GM13976 (cell line): Measurements from ENCODE around the gene DENND6B.

Experiments
- DNase-seq: peaks from one replicate; pipeline ENCODE4 v3.0.0; 2012; ENCODE audit warnings: low spot score
- CTCF ChIP-seq: IDR thresholded peaks from 2 replicates; pipeline ENCODE4 v1.5.1; 2012; ENCODE audit warnings: borderline replicate concordance, mild to moderate bottlenecking; ENCODE audit not compliant: insufficient read depth; ENCODE audit errors: extremely low read depth, missing control alignments, control extremely low read depth
- in situ Hi-C: fragments of 300-500 bp; cut with MboI; formaldehyde crosslinking; loops from one replicate; pipeline ENCODE4 v1.12.0; 2022; ENCODE audit warnings: low sequenced_read_pairs, mixed read lengths, inconsistent platforms; ENCODE audit not compliant: unreplicated experiment

Gene DENND6B

GRCh38 chr22:50347157-50347556 is 20.3 kb upstream of the DENND6B start:
- no peak for TF ChIP-seq CTCF
- in situ Hi-C loops = no loop called here

GRCh38 chr22:50346470-50346869 is 19.7 kb upstream of the DENND6B start:
- in situ Hi-C loops = no loop called here
- DNase-seq = no peak
- no peak for TF ChIP-seq CTCF

More at GRCh38 chr22:50347157-50347556, 20.3 kb upstream of the DENND6B start:
- DNase-seq = no peak

GRCh38 chr22:50343541-50343935 is 16.7 kb upstream of the DENND6B start:
- DNase-seq = no peak
- in situ Hi-C loops = no loop called here

GRCh38 chr22:50342651-50343540 is 16.1 kb upstream of the DENND6B start, which contains the start of gene PPP6R2:
PPP6R2 (plus strand) TSS chr22:50343327; CDS start chr22:50393909, 50,582 bp downstream.
- peak; percentile 93 for DNase-seq
- in situ Hi-C loops = no loop called here
- TF ChIP-seq CTCF = no peak

More at GRCh38 chr22:50343541-50343935, 16.7 kb upstream of the DENND6B start:
- TF ChIP-seq CTCF = no peak

- peak; percentile 99 for TF ChIP-seq CTCF
- peak; percentile 87 for DNase-seq
- in situ Hi-C loops = no loop called here
Measured at GRCh38 chr22:50341977-50342650, 15.3 kb upstream of the DENND6B start.

GRCh38 chr22:50339945-50340879 is 13.4 kb upstream of the DENND6B start:
- no peak for TF ChIP-seq CTCF
- in situ Hi-C loops = no loop called here

More at GRCh38 chr22:50339945-50340879, 13.4 kb upstream of the DENND6B start:
- DNase-seq = no peak
